Peyer's patch (tissue), 4 donors: Measurements from ENCODE around the gene COBL.

ENCODE experiments used
- POLR2A ChIP-seq, 2 donors: fragments of 450-650 bp; IDR thresholded peaks; one replicate each; pipeline ENCODE4 v1.5.1; 2017; ENCODE audit warnings: antibody characterized with exemption in 2 of 2, mild to moderate bottlenecking in 2 of 2, moderate library complexity in 2 of 2
- TF ChIP-seq, protein P1 (sequence below), 6 experiments: fragments of 450-650 bp in 4 of 6; fragments of 200-600 bp in 2 of 6; sonication (generic) in 1 of 6; IDR thresholded peaks; one replicate each; pipeline ENCODE4 v1.5.1; 2017 to 2019; ENCODE audit warnings: antibody characterized with exemption in 6 of 6, mild to moderate bottlenecking in 3 of 6, moderate library complexity in 1 of 6

DNA sequence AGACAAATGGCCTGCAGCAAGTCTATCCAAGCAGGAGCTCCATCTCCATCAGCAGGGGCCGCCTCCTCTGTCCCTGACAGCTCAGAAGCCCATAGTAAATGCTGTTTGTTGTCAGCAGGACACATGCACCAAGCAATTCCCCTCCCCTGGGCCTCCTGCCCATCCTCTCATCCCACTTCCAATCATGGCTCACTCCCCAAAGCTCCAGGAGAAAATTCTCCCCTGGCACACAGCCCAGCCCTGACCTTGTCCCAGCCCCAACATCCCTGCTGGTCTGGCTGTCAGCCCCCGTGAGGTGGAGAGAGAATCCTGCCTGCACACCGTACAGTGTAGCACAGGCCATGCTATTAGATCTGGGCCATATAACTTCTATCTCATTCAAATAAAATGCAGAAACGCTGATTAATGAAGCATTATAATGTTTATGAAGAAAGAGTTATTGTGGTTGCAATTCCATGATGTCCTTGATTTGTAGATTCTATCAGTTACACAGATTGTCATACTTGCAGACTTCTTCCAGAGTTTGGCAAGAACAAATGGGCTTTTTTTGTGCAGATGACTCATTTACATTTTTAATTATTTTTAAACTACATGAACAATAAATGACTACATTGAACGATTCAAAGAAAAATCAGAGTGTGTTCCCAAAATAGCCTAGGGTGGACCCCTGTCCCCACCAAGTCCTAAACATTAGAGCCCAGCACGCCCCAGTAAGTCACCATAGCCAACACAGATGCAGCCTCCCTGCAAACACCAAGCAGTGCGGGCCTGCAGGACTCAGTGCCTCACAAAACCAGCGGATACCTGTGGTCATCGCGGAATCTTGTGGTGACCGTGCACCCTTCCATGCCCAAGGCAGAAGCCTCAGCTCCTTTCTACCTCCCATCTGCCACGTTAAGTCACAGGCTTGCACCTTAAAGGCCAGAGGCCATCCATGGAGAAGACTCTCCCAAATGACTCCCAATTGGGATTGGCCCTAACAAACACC, 70.1 kb downstream of the COBL start:
- TF ChIP-seq, protein P1, sequence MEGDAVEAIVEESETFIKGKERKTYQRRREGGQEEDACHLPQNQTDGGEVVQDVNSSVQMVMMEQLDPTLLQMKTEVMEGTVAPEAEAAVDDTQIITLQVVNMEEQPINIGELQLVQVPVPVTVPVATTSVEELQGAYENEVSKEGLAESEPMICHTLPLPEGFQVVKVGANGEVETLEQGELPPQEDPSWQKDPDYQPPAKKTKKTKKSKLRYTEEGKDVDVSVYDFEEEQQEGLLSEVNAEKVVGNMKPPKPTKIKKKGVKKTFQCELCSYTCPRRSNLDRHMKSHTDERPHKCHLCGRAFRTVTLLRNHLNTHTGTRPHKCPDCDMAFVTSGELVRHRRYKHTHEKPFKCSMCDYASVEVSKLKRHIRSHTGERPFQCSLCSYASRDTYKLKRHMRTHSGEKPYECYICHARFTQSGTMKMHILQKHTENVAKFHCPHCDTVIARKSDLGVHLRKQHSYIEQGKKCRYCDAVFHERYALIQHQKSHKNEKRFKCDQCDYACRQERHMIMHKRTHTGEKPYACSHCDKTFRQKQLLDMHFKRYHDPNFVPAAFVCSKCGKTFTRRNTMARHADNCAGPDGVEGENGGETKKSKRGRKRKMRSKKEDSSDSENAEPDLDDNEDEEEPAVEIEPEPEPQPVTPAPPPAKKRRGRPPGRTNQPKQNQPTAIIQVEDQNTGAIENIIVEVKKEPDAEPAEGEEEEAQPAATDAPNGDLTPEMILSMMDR (IDR thresholded peaks at IDR 0.05), result no peak
- no peak for TF ChIP-seq POLR2A (IDR thresholded peaks at IDR 0.05)
